GM21576 (cell line): ENCODE results near the gene TNPO1.
A peak's percentile ranks its signal among the peaks of the same experiment; 100 is the strongest.
"Not testable (repeated sequence)": the region's sequence is repeated elsewhere in the genome, so short reads cannot be mapped to it uniquely, and the experiment has no call there.

ENCODE experiments used
- ATAC-seq: cut with Tn5 transposase; IDR thresholded peaks from one replicate; pipeline ENCODE4 v1.9.1; 2021; ENCODE audit warnings: mild to moderate bottlenecking, moderate library complexity; ENCODE audit not compliant: unreplicated experiment

TNPO1 gene

GRCh38 chr5:72816284-72817075 is at the start of gene TNPO1:
Gene TNPO1 (plus strand): TSS chr5:72816661. CDS start chr5:72816738, 77 bp downstream.
- ATAC-seq: peak; percentile 78

GRCh38 chr5:72767289-72768010 is 49.0 kb upstream of the TNPO1 start:
- no peak for ATAC-seq

- no peak for ATAC-seq
These were observed 46.2 kb upstream of the TNPO1 start for GRCh38 chr5:72770266-72770665.

- ATAC-seq: no peak
These were observed 39.8 kb upstream of the TNPO1 start for GRCh38 chr5:72776684-72777083.

- ATAC-seq: no peak
These were observed 36.9 kb upstream of the TNPO1 start for GRCh38 chr5:72779520-72779919.

GRCh38 chr5:72783354-72783753 is 33.1 kb upstream of the TNPO1 start:
- no peak for ATAC-seq

- ATAC-seq: no peak
These were observed 32.3 kb upstream of the TNPO1 start for GRCh38 chr5:72784129-72784528.

GRCh38 chr5:72785801-72786200 is 30.7 kb upstream of the TNPO1 start:
- ATAC-seq: no peak

- ATAC-seq: no peak
These were observed 29.8 kb upstream of the TNPO1 start for GRCh38 chr5:72786676-72787075.

GRCh38 chr5:72788866-72789505 is 27.5 kb upstream of the TNPO1 start:
- ATAC-seq: no peak

- ATAC-seq: no peak
These were observed 26.3 kb upstream of the TNPO1 start for GRCh38 chr5:72790186-72790585.

- not testable (repeated sequence) for ATAC-seq
These were observed 23.8 kb upstream of the TNPO1 start for GRCh38 chr5:72792662-72793061.

- ATAC-seq: no peak
These were observed 20.5 kb upstream of the TNPO1 start for GRCh38 chr5:72796001-72796400.

- ATAC-seq: no peak
These were observed 16.7 kb upstream of the TNPO1 start for GRCh38 chr5:72799721-72800120.

GRCh38 chr5:72808637-72809036 is 7.8 kb upstream of the TNPO1 start:
- ATAC-seq: not testable (repeated sequence)

- ATAC-seq: no peak
These were observed 4.6 kb upstream of the TNPO1 start for GRCh38 chr5:72811849-72812248.

GRCh38 chr5:72812488-72812887 is 4.0 kb upstream of the TNPO1 start:
- no peak for ATAC-seq

- no peak for ATAC-seq
These were observed 2.4 kb upstream of the TNPO1 start for GRCh38 chr5:72814104-72814503.

GRCh38 chr5:72814864-72815263 is 1.6 kb upstream of the TNPO1 start:
- ATAC-seq: no peak

- ATAC-seq: no peak
These were observed 729 bp upstream of the TNPO1 start for GRCh38 chr5:72815580-72816283.

GRCh38 chr5:72817076-72817481 is 618 bp downstream of the TNPO1 start:
- ATAC-seq: peak; percentile 25
